ENCODE results near the gene BHLHA15.

The BHLHA15 gene

GRCh38 chr7:98189559-98189958 lies 21.7 kb upstream of the BHLHA15 start:
- DNase-seq: no peak

GRCh38 chr7:98191668-98192431 lies 19.4 kb upstream of the BHLHA15 start:
- no peak for DNase-seq

- no peak for DNase-seq
These were observed 18.3 kb upstream of the BHLHA15 start for GRCh38 chr7:98192781-98193457.

GRCh38 chr7:98193474-98194180 lies 17.6 kb upstream of the BHLHA15 start:
- DNase-seq: no peak

GRCh38 chr7:98194186-98194585 lies 17.1 kb upstream of the BHLHA15 start:
- DNase-seq: no peak

GRCh38 chr7:98194672-98195457 lies 16.4 kb upstream of the BHLHA15 start:
- no peak for DNase-seq

GRCh38 chr7:98196706-98197605 lies 14.3 kb upstream of the BHLHA15 start:
- DNase-seq: no peak

- no peak for DNase-seq
These were observed 12.1 kb upstream of the BHLHA15 start for GRCh38 chr7:98199131-98199530.

GRCh38 chr7:98200364-98200763 lies 10.9 kb upstream of the BHLHA15 start:
- no peak for DNase-seq

- no peak for DNase-seq
These were observed 8.7 kb upstream of the BHLHA15 start for GRCh38 chr7:98202367-98203195.

GRCh38 chr7:98203261-98203963 lies 7.8 kb upstream of the BHLHA15 start:
- DNase-seq: no peak

- DNase-seq: no peak
These were observed 7.2 kb upstream of the BHLHA15 start for GRCh38 chr7:98203964-98204605.

GRCh38 chr7:98204670-98205069 lies 6.6 kb upstream of the BHLHA15 start:
- no peak for DNase-seq

- no peak for DNase-seq
These were observed 5.9 kb upstream of the BHLHA15 start for GRCh38 chr7:98205162-98205845.

GRCh38 chr7:98206451-98207330 lies 4.5 kb upstream of the BHLHA15 start:
- DNase-seq: no peak

- DNase-seq: no peak
These were observed 1.9 kb upstream of the BHLHA15 start for GRCh38 chr7:98209166-98209920.

GRCh38 chr7:98210513-98211220 lies 572 bp upstream of the BHLHA15 start:
- DNase-seq: no peak
